ENCODE data around the gene TRIM60. TPM values are rescaled to one million over a fixed set of nuclear protein-coding genes. Genes with fewer than 3 reads are reported as not detected.
"Not testable (repeated sequence)": the region's sequence is repeated elsewhere in the genome, so short reads cannot be mapped to it uniquely, and the experiment has no call there.

The TRIM60 gene
- total and polyA plus RNA-seq, 2 of the 13 experiments (the other 11 are each of a cell fraction or from before 2014, with no cell fraction given): not detected

DNA sequence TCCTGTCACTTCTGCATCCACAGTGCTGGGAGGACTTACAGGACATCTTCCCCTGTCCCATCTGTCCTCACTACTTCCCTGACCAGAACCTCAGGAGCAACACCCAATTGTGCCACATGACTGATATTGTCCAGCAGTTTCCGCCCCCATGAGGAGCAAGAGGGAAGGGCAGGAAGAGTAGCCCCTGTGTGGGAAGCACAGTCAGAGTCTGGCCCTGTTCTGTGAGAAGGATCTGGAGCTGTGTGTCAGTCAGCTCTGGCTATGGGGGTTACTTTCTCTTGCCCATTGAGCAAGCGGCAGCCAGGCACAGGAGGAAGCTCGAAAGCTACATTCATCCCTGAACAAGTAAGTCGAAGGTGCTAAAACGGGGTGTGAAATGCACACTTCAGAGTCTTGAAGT is 14.8 kb upstream of the TRIM60 start:
- FAIRE-seq (no peak), DNase-seq (ENCODE audit: low spot score) (peak; percentile 28), ATAC-seq (peak; percentile 100)
- in situ Hi-C loops (cut with HindIII; ENCODE audit: extremely low pct_ligation_motif_present, low pct_unique_long_range_greater_than_20kb) (no loop called here), intact Hi-C loops (cut with micrococcal nuclease; ENCODE audit: unreplicated experiment) (no loop called here)
- no peaks in the 10 kb centered on the region for H3K36me3 ChIP-seq (replicated peaks in 1 of 2; ENCODE audit: control insufficient read depth in 1 of 2, insufficient read depth in 2 of 2, low read length in 2 of 2)
- 2% methylated on average over 5 of the region's 5 CpGs for WGBS (ENCODE audit: low lambda C conversion rate)
- ChIA-PET POLR2A (no interaction called here), CTCF (ENCODE audit: low intra/inter-chr PET ratio, low total read pairs) (interaction anchor here (1.1 kb wide), 1 partner anchor 238 kb away, joined by 3 read pairs; no protein-coding TSS in a partner anchor)
- H3K27me3 ChIP-seq (ENCODE audit: control insufficient read depth in 1 of 2, insufficient read depth in 2 of 2, low read length in 2 of 2): 0 out of 5 replicates have a peak, but pooled peaks cover 0 to 2% of the 10 kb centered on the region in 2 experiments
- H3K4me3 ChIP-seq (replicated peaks in 1 of 3; ENCODE audit: insufficient read depth in 1 of 3, low read depth in 2 of 3, low read length in 3 of 3): no peak overlapping the region
- H3K4me1 ChIP-seq (ENCODE audit: insufficient read depth, low read length): no peaks in the 10 kb centered on the region
- H3K27ac ChIP-seq (ENCODE audit: extremely low read length, insufficient read depth, low read length): no peak overlapping the region
- H3K9me3 ChIP-seq (ENCODE audit: low read length): no peaks in the 10 kb centered on the region
- H2AFZ ChIP-seq (ENCODE audit: low read length): no peak overlapping the region
- no peaks in the 10 kb centered on the region for H4K20me1 ChIP-seq (ENCODE audit: insufficient read depth, low read length)
- no TSS peak for BruUV-seq (replicated peaks)
- no peak overlapping the region for H3K4me2 ChIP-seq (ENCODE audit: low read depth, low read length)
- H3K79me2 ChIP-seq (ENCODE audit: insufficient read depth, low read length): no peaks in the 10 kb centered on the region
- TF ChIP-seq STAG1 (CRISPR knock-in tag; IDR thresholded peaks at IDR 0.05) (peak; percentile 42), HNF1A (IDR thresholded peaks at IDR 0.05; ENCODE audit: low read depth) (no peak), HNF1A (CRISPR knock-in tag; IDR thresholded peaks at IDR 0.05; ENCODE audit: borderline replicate concordance) (no peak), SMC3 (IDR thresholded peaks at IDR 0.05; ENCODE audit: low read length) (peak; percentile 22; the same call in 1 of the 2 replicates), XRCC5 (optimal IDR thresholded peaks at IDR 0.05; ENCODE audit: low read length) (peak; percentile 44)
- TF ChIP-seq, protein P1, sequence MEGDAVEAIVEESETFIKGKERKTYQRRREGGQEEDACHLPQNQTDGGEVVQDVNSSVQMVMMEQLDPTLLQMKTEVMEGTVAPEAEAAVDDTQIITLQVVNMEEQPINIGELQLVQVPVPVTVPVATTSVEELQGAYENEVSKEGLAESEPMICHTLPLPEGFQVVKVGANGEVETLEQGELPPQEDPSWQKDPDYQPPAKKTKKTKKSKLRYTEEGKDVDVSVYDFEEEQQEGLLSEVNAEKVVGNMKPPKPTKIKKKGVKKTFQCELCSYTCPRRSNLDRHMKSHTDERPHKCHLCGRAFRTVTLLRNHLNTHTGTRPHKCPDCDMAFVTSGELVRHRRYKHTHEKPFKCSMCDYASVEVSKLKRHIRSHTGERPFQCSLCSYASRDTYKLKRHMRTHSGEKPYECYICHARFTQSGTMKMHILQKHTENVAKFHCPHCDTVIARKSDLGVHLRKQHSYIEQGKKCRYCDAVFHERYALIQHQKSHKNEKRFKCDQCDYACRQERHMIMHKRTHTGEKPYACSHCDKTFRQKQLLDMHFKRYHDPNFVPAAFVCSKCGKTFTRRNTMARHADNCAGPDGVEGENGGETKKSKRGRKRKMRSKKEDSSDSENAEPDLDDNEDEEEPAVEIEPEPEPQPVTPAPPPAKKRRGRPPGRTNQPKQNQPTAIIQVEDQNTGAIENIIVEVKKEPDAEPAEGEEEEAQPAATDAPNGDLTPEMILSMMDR (CRISPR knock-in tag; IDR thresholded peaks at IDR 0.05): peak; percentile 71
- no peak overlapping the region for H3K9ac ChIP-seq (ENCODE audit: insufficient read depth, low read depth, low read length)

DNA sequence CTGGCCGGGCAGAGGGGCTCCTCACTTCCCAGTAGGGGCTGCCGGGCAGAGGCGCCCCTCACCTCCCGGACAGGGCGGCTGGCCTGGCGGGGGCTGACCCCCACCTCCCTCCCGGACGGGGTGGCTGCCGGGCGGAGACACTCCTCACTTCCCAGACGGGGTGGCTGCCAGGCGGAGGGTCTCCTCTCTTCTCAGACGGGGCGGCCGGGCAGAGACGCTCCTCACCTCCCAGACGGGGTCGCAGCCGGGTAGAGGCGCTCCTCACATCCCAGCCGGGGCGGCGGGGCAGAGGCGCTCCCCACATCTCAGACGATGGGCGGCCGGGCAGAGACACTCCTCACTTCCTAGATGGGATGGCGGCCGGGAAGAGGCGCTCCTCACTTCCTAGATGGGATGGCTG is 11.8 kb upstream of the TRIM60 start:
- H3K4me3 ChIP-seq (replicated peaks in 1 of 3; ENCODE audit: insufficient read depth in 1 of 3, low read depth in 2 of 3, low read length in 3 of 3); H3K4me1 ChIP-seq (ENCODE audit: insufficient read depth, low read length); POLR2A ChIA-PET; H3K9me3 ChIP-seq (ENCODE audit: low read length); H3K36me3 ChIP-seq (replicated peaks in 1 of 2; ENCODE audit: control insufficient read depth in 1 of 2, insufficient read depth in 2 of 2, low read length in 2 of 2); ATAC-seq; FAIRE-seq; H3K27me3 ChIP-seq (ENCODE audit: control insufficient read depth in 1 of 2, insufficient read depth in 2 of 2, low read length in 2 of 2); BruUV-seq (replicated peaks); H2AFZ ChIP-seq (ENCODE audit: low read length); H4K20me1 ChIP-seq (ENCODE audit: insufficient read depth, low read length); in situ Hi-C loops (cut with HindIII; ENCODE audit: extremely low pct_ligation_motif_present, low pct_unique_long_range_greater_than_20kb); CTCF ChIA-PET (ENCODE audit: low intra/inter-chr PET ratio, low total read pairs); H3K27ac ChIP-seq (ENCODE audit: extremely low read length, insufficient read depth, low read length); H3K9ac ChIP-seq (ENCODE audit: insufficient read depth, low read depth, low read length); H3K79me2 ChIP-seq (ENCODE audit: insufficient read depth, low read length); H3K4me2 ChIP-seq (ENCODE audit: low read depth, low read length); intact Hi-C loops (cut with micrococcal nuclease; ENCODE audit: unreplicated experiment); DNase-seq (ENCODE audit: low spot score): not testable (repeated sequence)
- WGBS (ENCODE audit: low lambda C conversion rate): no CpG with 5 or more reads among the region's 30 CpGs

DNA sequence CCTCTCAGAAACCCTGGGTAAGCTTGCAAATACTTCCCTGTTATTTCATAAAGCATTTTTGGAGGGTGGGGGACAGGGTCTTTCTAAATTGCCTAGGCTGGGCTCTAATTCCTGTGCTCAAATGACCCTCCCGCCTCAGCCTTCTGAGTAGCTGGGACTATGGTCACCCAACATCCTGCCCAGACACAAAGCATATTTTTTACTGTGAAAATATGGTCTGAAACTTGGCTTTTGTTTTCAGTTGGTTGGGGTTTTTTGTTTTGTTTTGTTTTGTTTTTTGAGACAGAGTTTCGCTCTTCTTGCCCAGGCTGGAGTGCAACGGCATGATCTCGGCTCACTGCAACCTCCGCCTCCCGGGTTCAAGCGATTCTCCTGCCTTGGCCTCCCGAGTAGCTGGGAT is 6.0 kb upstream of the TRIM60 start:
- intact Hi-C loops (cut with micrococcal nuclease; ENCODE audit: unreplicated experiment): not testable (repeated sequence)

More for the DNA sequence above, 6.0 kb upstream of the TRIM60 start:
- H3K4me1 ChIP-seq (ENCODE audit: insufficient read depth, low read length); H3K27ac ChIP-seq (ENCODE audit: extremely low read length, insufficient read depth, low read length); H3K79me2 ChIP-seq (ENCODE audit: insufficient read depth, low read length); in situ Hi-C loops (cut with HindIII; ENCODE audit: extremely low pct_ligation_motif_present, low pct_unique_long_range_greater_than_20kb); H3K4me3 ChIP-seq (replicated peaks in 1 of 3; ENCODE audit: insufficient read depth in 1 of 3, low read depth in 2 of 3, low read length in 3 of 3); DNase-seq (ENCODE audit: low spot score); H4K20me1 ChIP-seq (ENCODE audit: insufficient read depth, low read length); H3K4me2 ChIP-seq (ENCODE audit: low read depth, low read length); FAIRE-seq; ATAC-seq; H3K9me3 ChIP-seq (ENCODE audit: low read length); H3K36me3 ChIP-seq (replicated peaks in 1 of 2; ENCODE audit: control insufficient read depth in 1 of 2, insufficient read depth in 2 of 2, low read length in 2 of 2); H3K9ac ChIP-seq (ENCODE audit: insufficient read depth, low read depth, low read length); POLR2A ChIA-PET; BruUV-seq (replicated peaks); CTCF ChIA-PET (ENCODE audit: low intra/inter-chr PET ratio, low total read pairs); H2AFZ ChIP-seq (ENCODE audit: low read length); H3K27me3 ChIP-seq (ENCODE audit: control insufficient read depth in 1 of 2, insufficient read depth in 2 of 2, low read length in 2 of 2): not testable (repeated sequence)
- 38% methylated on average over 8 of the region's 8 CpGs for WGBS (ENCODE audit: low lambda C conversion rate)
